NCI-H2227 treated with DMSO at 0.1 percent for 48 hours (cell line): Measurements from ENCODE around the gene GATAD2A.

Experiments used
- DNase-seq: peaks from one replicate; lab custom pipeline; 2025; lab: John Stamatoyannopoulos, UW

Gene GATAD2A

GRCh38 chr19:19532806-19533701 is 127.6 kb downstream of the GATAD2A start:
- DNase-seq: no peak

- no peak for DNase-seq
Observed at GRCh38 chr19:19533841-19534240, 128.4 kb downstream of the GATAD2A start.

GRCh38 chr19:19534556-19535265 is 129.2 kb downstream of the GATAD2A start:
- no peak for DNase-seq

- no peak for DNase-seq
Observed at GRCh38 chr19:19535311-19536191, 130.1 kb downstream of the GATAD2A start.

GRCh38 chr19:19537075-19538048 is 131.9 kb downstream of the GATAD2A start:
- DNase-seq: no peak

- DNase-seq: peak; percentile 28
Observed at GRCh38 chr19:19538061-19538784, 132.7 kb downstream of the GATAD2A start, which contains the start of gene CILP2. Gene CILP2, plus strand, starts transcription at chr19:19538265. Its CDS starts 85 bp downstream, at chr19:19538350.

GRCh38 chr19:19538785-19539166 is 133.3 kb downstream of the GATAD2A start:
- DNase-seq: no peak

GRCh38 chr19:19539698-19540063 is 134.2 kb downstream of the GATAD2A start:
- DNase-seq: no peak

- DNase-seq: no peak
Observed at GRCh38 chr19:19540064-19540714, 134.7 kb downstream of the GATAD2A start.

GRCh38 chr19:19540715-19541515 is 135.4 kb downstream of the GATAD2A start:
- no peak for DNase-seq

GRCh38 chr19:19541616-19542015 is 136.1 kb downstream of the GATAD2A start:
- no peak for DNase-seq

GRCh38 chr19:19542507-19542906 is 137.0 kb downstream of the GATAD2A start:
- DNase-seq: no peak

GRCh38 chr19:19543101-19543500 is 137.6 kb downstream of the GATAD2A start:
- no peak for DNase-seq

GRCh38 chr19:19543640-19544039 is 138.2 kb downstream of the GATAD2A start:
- DNase-seq: no peak

- DNase-seq: no peak
Observed at GRCh38 chr19:19544257-19544953, 138.9 kb downstream of the GATAD2A start.

GRCh38 chr19:19544954-19545591 is 139.6 kb downstream of the GATAD2A start:
- no peak for DNase-seq

GRCh38 chr19:19545707-19546106 is 140.2 kb downstream of the GATAD2A start:
- no peak for DNase-seq

- DNase-seq: no peak
Observed at GRCh38 chr19:19546751-19547162, 141.3 kb downstream of the GATAD2A start.
